ENCODE results near the gene CELF6. TPM values are rescaled to one million over a fixed set of nuclear protein-coding genes. Genes with fewer than 3 reads are reported as not detected.

CELF6 gene
- total RNA-seq, 4 donors from 2014 or later: 1.2 to 1.8 (median 1.5) TPM

DNA sequence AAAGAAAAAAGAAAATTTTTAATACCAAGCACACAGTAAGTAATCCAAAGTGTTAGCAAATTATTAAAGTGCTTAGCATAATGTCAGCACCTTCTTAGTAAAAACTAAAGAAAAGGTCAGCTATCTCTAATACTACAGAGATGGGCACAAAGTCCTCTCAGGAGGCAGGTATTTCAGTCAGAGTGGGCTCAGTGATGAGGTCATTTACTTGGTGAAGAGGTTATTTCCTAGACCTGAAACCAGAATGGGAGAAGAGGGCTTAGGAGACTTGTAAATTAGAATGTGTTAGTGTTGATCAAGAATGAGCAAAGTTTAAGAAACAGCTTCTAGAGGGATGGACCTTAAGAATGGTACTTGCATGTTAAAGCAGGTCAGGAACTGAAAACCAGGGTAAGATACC, 80.3 kb downstream of the CELF6 start:
- TF ChIP-seq, protein P1, sequence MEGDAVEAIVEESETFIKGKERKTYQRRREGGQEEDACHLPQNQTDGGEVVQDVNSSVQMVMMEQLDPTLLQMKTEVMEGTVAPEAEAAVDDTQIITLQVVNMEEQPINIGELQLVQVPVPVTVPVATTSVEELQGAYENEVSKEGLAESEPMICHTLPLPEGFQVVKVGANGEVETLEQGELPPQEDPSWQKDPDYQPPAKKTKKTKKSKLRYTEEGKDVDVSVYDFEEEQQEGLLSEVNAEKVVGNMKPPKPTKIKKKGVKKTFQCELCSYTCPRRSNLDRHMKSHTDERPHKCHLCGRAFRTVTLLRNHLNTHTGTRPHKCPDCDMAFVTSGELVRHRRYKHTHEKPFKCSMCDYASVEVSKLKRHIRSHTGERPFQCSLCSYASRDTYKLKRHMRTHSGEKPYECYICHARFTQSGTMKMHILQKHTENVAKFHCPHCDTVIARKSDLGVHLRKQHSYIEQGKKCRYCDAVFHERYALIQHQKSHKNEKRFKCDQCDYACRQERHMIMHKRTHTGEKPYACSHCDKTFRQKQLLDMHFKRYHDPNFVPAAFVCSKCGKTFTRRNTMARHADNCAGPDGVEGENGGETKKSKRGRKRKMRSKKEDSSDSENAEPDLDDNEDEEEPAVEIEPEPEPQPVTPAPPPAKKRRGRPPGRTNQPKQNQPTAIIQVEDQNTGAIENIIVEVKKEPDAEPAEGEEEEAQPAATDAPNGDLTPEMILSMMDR (IDR thresholded peaks at IDR 0.05): no peak
- no peak for TF ChIP-seq POLR2A (IDR thresholded peaks at IDR 0.05)
- no peak for DNase-seq (ENCODE audit: low spot score in 2 of 2)
- no peak overlapping the region for H3K4me3 ChIP-seq (ENCODE audit: low read depth, poor library complexity, severe bottlenecking)
- intact Hi-C loops (cut with DNase I; ENCODE audit: low total_unique reads): no loop called here

DNA sequence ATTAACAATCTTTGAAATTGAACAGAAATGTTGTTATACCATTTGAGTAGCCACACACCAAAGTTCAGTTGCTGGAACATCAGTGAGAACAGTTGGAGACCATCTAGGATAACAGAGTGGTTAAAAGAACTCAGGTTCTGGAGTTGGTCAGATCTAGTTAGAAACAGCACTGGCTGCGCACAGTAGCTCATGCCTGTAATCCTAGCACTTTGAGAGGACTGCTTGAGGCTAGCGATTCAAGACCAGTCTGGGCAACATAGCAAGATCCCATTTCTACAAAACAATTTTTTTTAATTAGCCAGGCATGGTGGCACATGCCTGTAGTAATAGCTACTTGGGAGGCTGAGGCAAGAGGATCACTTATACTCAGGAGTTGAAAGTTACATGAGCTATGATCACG, 81.4 kb downstream of the CELF6 start:
- intact Hi-C loops (cut with DNase I; ENCODE audit: low total_unique reads): no loop called here
- no peak overlapping the region for H3K4me3 ChIP-seq (ENCODE audit: low read depth, poor library complexity, severe bottlenecking)
- peak in 1 of 2 donors; percentile 50 for DNase-seq (ENCODE audit: low spot score in 2 of 2)
- WGBS, 2 donors: 94% methylated on average over 3 of the region's 3 CpGs
- TF ChIP-seq, protein P1 (IDR thresholded peaks at IDR 0.05): no peak
- no peak for TF ChIP-seq POLR2A (IDR thresholded peaks at IDR 0.05)

DNA sequence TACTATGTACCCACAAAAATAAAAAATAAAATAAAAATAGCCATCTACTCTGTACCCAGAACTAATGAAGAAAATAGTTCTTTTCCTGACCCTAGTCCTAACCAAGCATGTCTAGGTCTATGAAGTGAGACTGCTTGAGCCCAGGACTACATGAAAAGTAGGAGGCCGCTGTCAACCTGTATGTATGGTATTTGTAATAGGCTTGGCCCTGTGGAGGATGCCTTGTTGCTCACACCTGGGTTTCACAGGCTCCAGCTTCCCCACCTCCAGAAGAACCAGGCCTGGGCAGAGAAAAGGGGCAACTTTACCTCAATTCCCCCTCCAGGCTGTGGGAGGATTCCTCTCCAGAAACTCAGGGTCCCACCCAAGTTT, 82.1 kb downstream of the CELF6 start:
- peak in 1 of 2 donors; percentile 43 for DNase-seq (ENCODE audit: low spot score in 2 of 2)
- WGBS, 2 donors: 80 to 85% methylated on average over 1 of the region's 1 CpG
- intact Hi-C loops (cut with DNase I; ENCODE audit: low total_unique reads): no loop called here
- H3K4me3 ChIP-seq (ENCODE audit: low read depth, poor library complexity, severe bottlenecking): no peak overlapping the region
- no peak for TF ChIP-seq POLR2A (IDR thresholded peaks at IDR 0.05)
- TF ChIP-seq, protein P1 (IDR thresholded peaks at IDR 0.05): no peak

DNA sequence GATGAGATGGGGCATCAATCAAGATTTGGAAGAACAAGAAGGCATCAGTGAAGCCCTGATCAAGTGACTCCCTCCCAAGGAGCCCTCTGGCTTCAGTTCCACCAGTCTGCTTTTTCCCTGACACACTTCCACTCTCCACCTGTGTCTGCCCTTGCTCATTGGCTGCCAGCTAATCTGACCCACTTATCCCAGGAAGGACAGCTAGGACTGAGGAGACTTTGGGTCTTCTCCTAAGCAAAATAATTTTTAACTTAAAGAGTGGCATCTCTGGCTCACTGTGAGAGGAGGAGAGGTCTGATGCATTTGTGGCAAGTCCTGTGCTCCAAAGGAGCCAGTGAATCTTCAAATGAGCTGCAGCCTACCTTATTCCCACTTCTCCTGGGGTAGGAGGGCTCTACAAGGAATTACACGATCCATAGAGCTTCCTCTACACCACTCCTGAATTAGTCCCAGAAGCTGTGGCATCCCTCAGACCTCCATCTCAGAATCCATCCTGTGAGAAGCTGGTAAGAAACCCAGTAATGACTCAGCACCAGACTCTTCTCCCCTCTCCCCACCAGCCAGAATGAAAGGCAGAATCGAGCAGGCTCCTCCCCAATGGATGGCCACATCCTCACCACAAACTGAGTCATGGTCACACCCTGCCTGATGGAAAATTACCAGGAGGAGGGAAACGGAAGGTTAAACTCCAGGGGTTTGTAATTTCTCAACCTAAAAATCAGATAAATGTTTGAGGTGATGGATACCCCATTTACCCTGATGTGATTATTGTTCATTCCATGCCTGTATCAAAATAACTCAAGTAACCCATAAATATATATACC, 82.7 kb downstream of the CELF6 start:
- 3 to 8% methylated on average over 3 of the region's 3 CpGs for whole genome bisulfite sequencing, 2 donors
- H3K4me3 ChIP-seq (ENCODE audit: low read depth, poor library complexity, severe bottlenecking): no peak overlapping the region
- peak; percentile 88 to 94 for DNase-seq (ENCODE audit: low spot score in 2 of 2)
- intact Hi-C loops (cut with DNase I; ENCODE audit: low total_unique reads): no loop called here
- TF ChIP-seq, protein P1 (IDR thresholded peaks at IDR 0.05): no peak
- TF ChIP-seq POLR2A (IDR thresholded peaks at IDR 0.05): no peak

DNA sequence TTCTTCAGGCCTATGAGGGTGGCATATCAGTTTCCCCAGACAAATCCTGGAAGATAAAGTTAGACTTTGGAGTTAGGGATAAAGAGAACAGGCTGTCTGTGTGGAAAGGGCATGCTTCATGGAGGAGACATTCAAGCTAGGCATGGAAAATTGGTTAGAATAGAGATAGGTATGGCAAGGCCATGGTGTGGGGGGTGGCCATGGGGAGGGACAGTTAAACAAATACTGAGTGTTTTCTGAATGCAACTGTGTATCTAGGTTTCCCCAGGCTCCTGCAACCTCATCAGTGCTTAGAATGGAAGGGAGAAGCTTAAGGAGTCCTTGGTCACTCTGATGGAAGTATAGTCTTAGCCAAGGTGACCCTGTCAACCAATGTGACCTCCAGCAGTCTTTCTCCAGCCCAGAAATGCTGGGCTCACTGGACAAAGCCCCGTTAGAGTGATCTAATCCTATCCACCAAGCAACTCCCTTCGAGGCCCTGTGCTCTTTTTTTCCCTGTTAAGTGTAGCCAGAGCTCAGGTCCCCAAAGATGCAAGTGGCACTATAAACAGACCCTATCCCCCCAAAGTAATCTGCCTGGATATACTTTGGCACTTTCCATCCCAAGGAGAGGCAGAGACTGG, 83.5 kb downstream of the CELF6 start:
- H3K4me3 ChIP-seq (ENCODE audit: low read depth, poor library complexity, severe bottlenecking): no peak overlapping the region
- peak in 1 of 2 donors; percentile 53 for DNase-seq (ENCODE audit: low spot score in 2 of 2)
- 88 to 89% methylated on average over 2 of the region's 2 CpGs for WGBS, 2 donors
- intact Hi-C loops (cut with DNase I; ENCODE audit: low total_unique reads): no loop called here
- TF ChIP-seq, protein P1 (IDR thresholded peaks at IDR 0.05): no peak
- no peak for TF ChIP-seq POLR2A (IDR thresholded peaks at IDR 0.05)

All from lower leg skin (tissue), 4 donors.